ENCODE results near the gene PTPRN2. TPM values are rescaled to one million over a fixed set of nuclear protein-coding genes. Genes with fewer than 3 reads are reported as not detected.
"Not testable (repeated sequence)": the region's sequence is repeated elsewhere in the genome, so short reads cannot be mapped to it uniquely, and the experiment has no call there.

The PTPRN2 gene
- total RNA-seq, 1 donor, result 0.09 TPM

GRCh38 chr7:158051776-158052175, 535.8 kb downstream of the PTPRN2 start:
- H3K4me3 ChIP-seq (ENCODE audit: low read depth, low read length), result no peak overlapping the region
- no peak for TF ChIP-seq CTCF (IDR thresholded peaks at IDR 0.05; ENCODE audit: insufficient read depth, low read length)
- DNase-seq (ENCODE audit: low read depth), result no peak

- H3K4me3 ChIP-seq (ENCODE audit: low read depth, low read length), result no peak overlapping the region
- no peak for DNase-seq (ENCODE audit: low read depth)
- TF ChIP-seq CTCF (IDR thresholded peaks at IDR 0.05; ENCODE audit: insufficient read depth, low read length), result no peak
These were observed 536.5 kb downstream of the PTPRN2 start for GRCh38 chr7:158050978-158051651.

GRCh38 chr7:158050441-158050977, 537.1 kb downstream of the PTPRN2 start:
- TF ChIP-seq CTCF (IDR thresholded peaks at IDR 0.05; ENCODE audit: insufficient read depth, low read length), result no peak
- H3K4me3 ChIP-seq (ENCODE audit: low read depth, low read length), result no peak overlapping the region
- DNase-seq (ENCODE audit: low read depth), result no peak

- no peak overlapping the region for H3K4me3 ChIP-seq (ENCODE audit: low read depth, low read length)
- no peak for DNase-seq (ENCODE audit: low read depth)
- TF ChIP-seq CTCF (IDR thresholded peaks at IDR 0.05; ENCODE audit: insufficient read depth, low read length), result no peak
These were observed 538.4 kb downstream of the PTPRN2 start for GRCh38 chr7:158049271-158049670.

- no peak for TF ChIP-seq CTCF (IDR thresholded peaks at IDR 0.05; ENCODE audit: insufficient read depth, low read length)
- no peak for DNase-seq (ENCODE audit: low read depth)
These were observed 539.1 kb downstream of the PTPRN2 start for GRCh38 chr7:158048569-158048968.

GRCh38 chr7:158047391-158048059, 540.1 kb downstream of the PTPRN2 start:
- DNase-seq (ENCODE audit: low read depth), result no peak
- no peak for TF ChIP-seq CTCF (IDR thresholded peaks at IDR 0.05; ENCODE audit: insufficient read depth, low read length)
- no peak overlapping the region for H3K4me3 ChIP-seq (ENCODE audit: low read depth, low read length)

More at GRCh38 chr7:158048569-158048968, 539.1 kb downstream of the PTPRN2 start:
- no peak overlapping the region for H3K4me3 ChIP-seq (ENCODE audit: low read depth, low read length)

GRCh38 chr7:158046246-158046645, 541.4 kb downstream of the PTPRN2 start:
- not testable (repeated sequence) for DNase-seq (ENCODE audit: low read depth); H3K4me3 ChIP-seq (ENCODE audit: low read depth, low read length)

All from fibroblast of the aortic adventitia (primary cell).